T-helper 2 cell treated with Interferon-gamma antibody and Interleukin-4, amounts not matched to agents 5 μg/mL and 100 μg/mL, for 36 hours (primary cell): ENCODE results near the gene ADARB2.
"Not testable (repeated sequence)": the region's sequence is repeated elsewhere in the genome, so short reads cannot be mapped to it uniquely, and the experiment has no call there.

Experiments
- DNase-seq: peaks from one replicate; pipeline ENCODE4 v3.0.0; 2021; ENCODE audit warnings: low spot score
- H3K27ac Mint-ChIP-seq: one replicate; pipeline ENCODE4 v1.8.0; 2021; ENCODE audit warnings: mild to moderate bottlenecking, mixed read lengths
- H3K27me3 Mint-ChIP-seq: one replicate; pipeline ENCODE4 v1.8.0; 2021; ENCODE audit warnings: low read depth, mixed read lengths
- H3K36me3 Mint-ChIP-seq: one replicate; pipeline ENCODE4 v1.8.0; 2021; ENCODE audit warnings: low read depth, mixed read lengths
- H3K4me1 Mint-ChIP-seq: one replicate; pipeline ENCODE4 v1.8.0; 2021; ENCODE audit warnings: low read depth, mixed read lengths
- H3K4me3 Mint-ChIP-seq: one replicate; pipeline ENCODE4 v1.8.0; 2022; ENCODE audit warnings: mild to moderate bottlenecking, moderate library complexity, mixed read lengths
- H3K9me3 Mint-ChIP-seq: one replicate; pipeline ENCODE4 v1.8.0; 2021; ENCODE audit warnings: mixed read lengths

The ADARB2 gene

DNA sequence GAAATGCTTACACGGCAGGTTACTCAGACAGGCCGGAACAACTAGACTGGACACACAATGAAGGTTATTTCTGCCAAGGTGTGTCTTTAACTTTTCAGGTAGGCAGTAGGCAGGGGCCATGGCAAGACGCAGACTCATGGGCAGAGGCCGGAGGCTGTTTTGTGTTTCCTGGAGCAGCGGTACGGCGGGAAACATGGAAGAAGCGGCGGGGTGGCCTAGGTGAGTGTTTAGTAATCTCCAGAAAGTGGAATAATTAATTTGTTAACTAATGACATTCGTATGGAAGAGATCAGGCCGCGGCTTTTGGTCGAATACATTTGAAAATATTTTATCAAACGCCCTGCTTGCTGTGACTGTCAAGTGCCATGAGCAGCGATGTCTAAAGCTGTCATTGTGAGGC lies 403.3 kb downstream of the ADARB2 start:
- Mint-ChIP-seq H3K4me3 (no peak overlapping the region), H3K9me3 (no peaks in the 10 kb centered on the region), H3K4me1 (no peaks in the 10 kb centered on the region), H3K36me3 (no peaks in the 10 kb centered on the region), H3K27ac (no peak overlapping the region), H3K27me3 (peaks cover 7% of the 10 kb centered on the region)
- no peak for DNase-seq

- H3K36me3 Mint-ChIP-seq, result no peaks in the 10 kb centered on the region
- no peaks in the 10 kb centered on the region for H3K9me3 Mint-ChIP-seq
- no peaks in the 10 kb centered on the region for H3K4me1 Mint-ChIP-seq
- no peak overlapping the region for H3K27ac Mint-ChIP-seq
- peaks cover 7% of the 10 kb centered on the region for H3K27me3 Mint-ChIP-seq
- DNase-seq, result no peak
- no peak overlapping the region for H3K4me3 Mint-ChIP-seq
Measured at GRCh38 chr10:1331560-1331959, 405.8 kb downstream of the ADARB2 start.

GRCh38 chr10:1329622-1330021 lies 407.7 kb downstream of the ADARB2 start:
- Mint-ChIP-seq H3K4me3 (no peak overlapping the region), H3K36me3 (no peaks in the 10 kb centered on the region), H3K9me3 (no peaks in the 10 kb centered on the region), H3K4me1 (no peaks in the 10 kb centered on the region), H3K27ac (no peak overlapping the region), H3K27me3 (peaks cover 3% of the 10 kb centered on the region)
- DNase-seq, result no peak

DNA sequence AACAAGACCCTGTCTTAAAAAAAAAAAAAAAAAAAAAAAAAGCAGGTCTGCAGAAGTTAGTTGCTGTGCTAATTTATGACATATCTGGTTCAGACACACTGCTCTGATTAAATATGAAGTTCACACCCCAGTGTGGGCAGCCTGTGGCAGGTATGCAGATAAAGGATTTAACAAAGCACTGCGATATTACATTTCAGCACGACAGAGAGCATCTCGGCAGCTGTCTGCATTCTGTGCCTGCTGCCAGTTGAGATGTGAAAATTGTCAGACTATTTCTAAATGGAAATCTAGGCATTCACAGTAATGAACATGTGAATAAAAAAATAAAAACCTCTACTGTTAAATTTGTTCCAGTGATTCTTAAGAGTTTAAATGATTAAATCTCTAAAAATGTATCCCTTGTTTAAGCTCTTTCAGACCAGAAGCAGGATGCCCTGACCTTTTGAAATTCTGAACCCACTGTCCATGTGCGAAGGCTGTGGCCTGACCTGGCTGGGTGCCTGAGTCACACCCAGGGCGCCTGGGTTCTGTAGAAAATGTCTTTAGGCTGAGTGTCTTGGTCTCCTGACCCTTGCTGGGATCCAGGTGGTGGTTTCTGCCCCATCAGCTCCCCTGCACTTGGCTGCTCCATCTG lies 408.2 kb downstream of the ADARB2 start:
- no peak for DNase-seq
- Mint-ChIP-seq H3K27me3 (peaks cover 3% of the 10 kb centered on the region), H3K9me3 (no peaks in the 10 kb centered on the region), H3K4me1 (no peaks in the 10 kb centered on the region), H3K36me3 (no peaks in the 10 kb centered on the region), H3K4me3 (no peak overlapping the region), H3K27ac (no peak overlapping the region)

GRCh38 chr10:1328161-1328823 lies 409.0 kb downstream of the ADARB2 start:
- H3K4me1 Mint-ChIP-seq, result peaks cover 3% of the 10 kb centered on the region
- H3K27ac Mint-ChIP-seq, result no peak overlapping the region
- H3K9me3 Mint-ChIP-seq, result no peaks in the 10 kb centered on the region
- H3K27me3 Mint-ChIP-seq, result peaks cover 3% of the 10 kb centered on the region
- no peaks in the 10 kb centered on the region for H3K36me3 Mint-ChIP-seq
- no peak for DNase-seq
- no peak overlapping the region for H3K4me3 Mint-ChIP-seq

- Mint-ChIP-seq H3K4me3 (no peak overlapping the region), H3K9me3 (no peaks in the 10 kb centered on the region), H3K27me3 (peaks cover 3% of the 10 kb centered on the region), H3K27ac (no peak overlapping the region), H3K4me1 (peaks cover 3% of the 10 kb centered on the region), H3K36me3 (no peaks in the 10 kb centered on the region)
- no peak for DNase-seq
Measured at GRCh38 chr10:1327759-1328158, 409.6 kb downstream of the ADARB2 start.

DNA sequence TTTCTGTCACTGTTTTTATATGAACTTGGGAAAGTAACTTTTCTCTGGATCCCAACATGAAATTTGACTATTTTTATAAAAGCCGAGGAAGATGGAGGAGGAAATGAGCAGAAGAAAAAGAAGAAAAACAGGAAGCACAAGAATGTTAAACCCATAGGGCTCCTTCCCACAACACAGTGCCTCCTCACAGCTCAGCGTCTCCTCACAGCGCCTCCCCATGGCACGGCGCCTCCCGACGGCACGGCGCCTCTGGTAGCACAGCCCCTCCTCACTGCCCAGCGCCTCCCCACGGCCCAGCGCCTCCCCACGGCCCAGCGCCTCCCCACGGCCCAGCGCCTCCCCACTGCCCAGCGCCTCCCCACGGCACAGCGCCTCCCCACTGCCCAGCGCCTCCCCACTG lies 410.8 kb downstream of the ADARB2 start:
- H3K4me3 Mint-ChIP-seq, H3K4me1 Mint-ChIP-seq, H3K9me3 Mint-ChIP-seq, H3K27me3 Mint-ChIP-seq, H3K27ac Mint-ChIP-seq, H3K36me3 Mint-ChIP-seq, DNase-seq: not testable (repeated sequence)

- Mint-ChIP-seq H3K36me3 (no peaks in the 10 kb centered on the region), H3K27me3 (peaks cover 9% of the 10 kb centered on the region), H3K4me3 (no peak overlapping the region), H3K4me1 (peaks cover 3% of the 10 kb centered on the region), H3K27ac (no peak overlapping the region), H3K9me3 (no peaks in the 10 kb centered on the region)
- no peak for DNase-seq
Measured at GRCh38 chr10:1324903-1325302, 412.4 kb downstream of the ADARB2 start.

DNA sequence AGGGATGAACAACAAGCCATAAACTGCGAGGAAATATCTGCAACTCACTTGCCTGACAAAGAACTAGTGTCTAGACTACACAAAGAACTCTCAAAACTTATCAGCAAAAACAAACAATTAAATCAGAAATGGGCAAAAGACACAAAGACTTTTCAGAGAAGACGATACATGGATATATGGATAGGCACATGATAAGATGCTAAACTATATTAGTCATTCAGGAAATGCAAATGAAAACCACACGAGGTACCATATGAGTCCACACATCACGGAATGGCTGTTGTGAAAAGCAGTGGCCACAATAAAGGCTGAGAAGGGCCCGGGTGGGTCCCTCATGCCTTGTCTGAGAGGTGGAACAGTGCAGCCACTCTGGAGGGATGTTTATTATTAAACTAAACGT lies 413.4 kb downstream of the ADARB2 start:
- Mint-ChIP-seq H3K4me3 (no peak overlapping the region), H3K9me3 (no peaks in the 10 kb centered on the region), H3K36me3 (no peaks in the 10 kb centered on the region), H3K27me3 (peaks cover 9% of the 10 kb centered on the region), H3K4me1 (peaks cover 3% of the 10 kb centered on the region), H3K27ac (no peak overlapping the region)
- DNase-seq, result no peak

GRCh38 chr10:1320739-1321320 lies 416.5 kb downstream of the ADARB2 start:
- DNase-seq, result no peak
- Mint-ChIP-seq H3K36me3 (no peaks in the 10 kb centered on the region), H3K27me3 (peaks cover 9% of the 10 kb centered on the region), H3K4me1 (peaks cover 3% of the 10 kb centered on the region), H3K27ac (no peak overlapping the region), H3K4me3 (no peak overlapping the region), H3K9me3 (no peaks in the 10 kb centered on the region)

DNA sequence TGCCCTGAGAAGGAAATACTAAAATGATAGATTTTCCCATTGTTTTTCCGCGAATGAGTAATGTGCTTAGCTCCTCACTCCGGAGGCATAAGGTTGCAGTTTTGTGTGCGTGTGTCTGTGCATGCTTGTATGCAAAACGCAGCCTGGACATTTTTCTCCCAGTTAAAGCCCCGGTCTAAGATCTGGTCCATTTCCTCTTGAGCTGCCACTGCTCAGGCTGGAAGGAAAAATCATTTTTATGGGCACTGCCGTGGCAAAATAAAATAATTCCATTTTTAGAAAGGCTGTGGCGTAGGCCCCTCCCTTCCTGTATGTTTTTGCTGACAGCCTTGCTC lies 420.5 kb downstream of the ADARB2 start:
- no peaks in the 10 kb centered on the region for H3K36me3 Mint-ChIP-seq
- DNase-seq, result no peak
- H3K9me3 Mint-ChIP-seq, result no peaks in the 10 kb centered on the region
- H3K27me3 Mint-ChIP-seq, result peaks cover 6% of the 10 kb centered on the region
- no peak overlapping the region for H3K27ac Mint-ChIP-seq
- H3K4me3 Mint-ChIP-seq, result no peak overlapping the region
- H3K4me1 Mint-ChIP-seq, result no peaks in the 10 kb centered on the region

- H3K4me1 Mint-ChIP-seq, result no peaks in the 10 kb centered on the region
- H3K27me3 Mint-ChIP-seq, result peaks cover 3% of the 10 kb centered on the region
- DNase-seq, result no peak
- no peak overlapping the region for H3K4me3 Mint-ChIP-seq
- H3K9me3 Mint-ChIP-seq, result no peaks in the 10 kb centered on the region
- H3K27ac Mint-ChIP-seq, result no peak overlapping the region
- H3K36me3 Mint-ChIP-seq, result no peaks in the 10 kb centered on the region
Measured at GRCh38 chr10:1316121-1316808, 421.1 kb downstream of the ADARB2 start.

DNA sequence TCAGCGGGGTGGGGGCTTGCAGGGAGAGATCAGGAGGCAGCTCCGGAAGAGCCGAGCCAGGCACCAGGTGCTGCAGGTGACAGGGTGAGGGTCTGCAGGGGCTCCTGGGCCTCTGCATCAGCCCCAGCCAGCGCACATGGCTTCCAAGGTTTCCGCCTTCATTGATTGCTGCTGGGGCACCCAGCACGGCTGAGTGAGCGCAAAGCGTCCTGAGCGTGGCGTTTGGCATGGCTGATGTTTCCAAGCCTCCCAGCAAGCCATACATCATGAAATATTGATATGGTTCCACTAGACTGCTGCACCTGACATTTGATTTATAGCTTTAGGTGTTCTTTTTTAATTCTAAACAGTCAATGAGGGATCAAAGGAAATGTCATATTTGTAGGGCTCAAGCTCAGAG lies 422.1 kb downstream of the ADARB2 start:
- no peak for DNase-seq
- no peaks in the 10 kb centered on the region for H3K4me1 Mint-ChIP-seq
- no peaks in the 10 kb centered on the region for H3K27me3 Mint-ChIP-seq
- H3K36me3 Mint-ChIP-seq, result no peaks in the 10 kb centered on the region
- no peaks in the 10 kb centered on the region for H3K9me3 Mint-ChIP-seq
- no peak overlapping the region for H3K27ac Mint-ChIP-seq
- H3K4me3 Mint-ChIP-seq, result no peak overlapping the region

GRCh38 chr10:1311726-1312125 lies 425.6 kb downstream of the ADARB2 start:
- no peak for DNase-seq
- no peaks in the 10 kb centered on the region for H3K36me3 Mint-ChIP-seq
- H3K27ac Mint-ChIP-seq, result no peak overlapping the region
- H3K4me3 Mint-ChIP-seq, result no peak overlapping the region
- no peaks in the 10 kb centered on the region for H3K27me3 Mint-ChIP-seq
- no peaks in the 10 kb centered on the region for H3K9me3 Mint-ChIP-seq
- H3K4me1 Mint-ChIP-seq, result no peaks in the 10 kb centered on the region
